HG02678 (cell line): ENCODE measurements around the gene FAM222A.

Experiments used
- ATAC-seq: cut with Tn5 transposase; IDR thresholded peaks from one replicate; pipeline ENCODE4 v1.9.1; 2021; ENCODE audit warnings: mild to moderate bottlenecking, moderate library complexity; ENCODE audit not compliant: unreplicated experiment

Gene FAM222A

DNA sequence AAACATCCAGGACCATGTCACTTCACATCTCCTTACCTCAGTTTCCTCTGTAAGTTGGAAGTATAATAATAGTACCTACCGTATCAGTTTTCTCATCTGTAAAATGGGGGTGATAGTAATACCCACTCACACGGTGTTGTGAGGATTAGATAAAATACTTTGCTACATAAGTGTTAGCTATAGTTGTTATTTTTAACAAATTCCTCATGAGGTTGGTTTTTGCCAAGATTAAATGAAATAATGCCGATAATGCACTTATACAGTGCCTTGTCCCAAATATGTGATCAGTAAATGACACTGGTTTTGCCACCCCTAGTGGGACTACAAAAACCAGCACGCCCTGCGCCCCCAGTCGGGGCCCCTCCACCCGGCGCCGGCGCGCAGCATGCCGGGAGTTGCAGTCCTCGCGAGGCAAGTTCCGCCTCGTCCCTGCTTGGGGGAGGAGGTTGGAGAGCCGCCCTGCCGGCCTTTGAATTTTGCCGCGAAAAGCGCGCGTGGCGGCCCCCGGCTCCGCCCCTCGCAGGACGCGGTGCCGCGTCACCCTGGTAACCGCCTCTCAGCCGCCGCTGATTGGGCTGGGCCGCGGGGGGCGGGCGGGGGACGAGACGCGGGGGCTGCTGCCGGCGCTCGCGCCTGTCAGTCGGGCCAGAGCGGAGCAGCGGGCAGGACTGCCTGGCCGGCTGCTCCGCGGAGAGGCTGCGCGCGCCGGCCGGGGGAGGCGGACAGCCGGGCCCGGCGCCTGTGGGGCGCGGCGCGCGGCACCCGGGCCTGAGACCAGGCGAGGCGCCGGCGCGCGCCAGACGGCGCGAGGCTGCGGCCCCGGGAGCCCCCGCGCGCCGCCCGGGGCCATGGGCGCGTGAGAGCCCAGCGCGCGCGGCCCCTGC, at the start of gene FAM222A:
FAM222A (plus strand) TSS at position 639 of the 884 bp plus-strand sequence. CDS start 30,322 bp downstream, outside the sequence.
- ATAC-seq = peak; percentile 87

DNA sequence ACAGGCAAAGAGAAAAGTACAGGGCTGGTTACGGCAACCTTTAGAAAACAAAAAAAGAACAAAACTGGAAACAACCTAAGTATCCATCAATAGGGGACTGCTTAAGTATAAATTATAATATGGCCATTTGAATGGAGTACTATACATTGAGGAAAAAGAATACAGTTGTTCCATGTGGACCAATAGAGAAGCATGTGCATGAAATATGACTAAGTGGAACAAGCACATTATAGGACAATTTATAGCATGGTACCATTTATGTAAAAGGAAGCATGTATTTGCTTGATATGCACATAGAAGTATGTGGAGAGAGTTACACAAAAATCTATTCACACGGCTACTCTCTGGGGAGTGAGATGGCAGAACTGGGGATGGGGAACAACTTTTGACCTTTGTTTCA, 49.2 kb upstream of the FAM222A start:
- ATAC-seq = no peak

DNA sequence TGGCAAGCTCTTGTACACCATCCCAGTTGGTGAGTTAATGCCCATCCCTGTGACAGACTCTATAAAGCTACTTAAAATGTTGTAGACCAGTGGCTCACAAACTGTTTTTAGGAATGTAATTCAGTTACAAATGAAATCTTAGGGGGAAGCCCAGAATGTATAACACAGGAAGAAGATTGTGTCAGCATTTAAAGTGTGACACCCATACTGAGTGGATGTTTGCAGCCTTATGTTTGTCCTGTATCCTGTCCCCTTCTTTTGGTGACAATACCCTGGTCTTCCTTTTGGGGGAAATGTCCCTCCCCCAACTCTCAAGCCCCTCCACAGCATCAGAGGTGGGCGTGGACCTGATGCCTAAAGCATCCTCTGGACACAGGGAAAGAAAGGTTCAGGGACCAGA, 47.6 kb upstream of the FAM222A start:
- ATAC-seq = no peak

DNA sequence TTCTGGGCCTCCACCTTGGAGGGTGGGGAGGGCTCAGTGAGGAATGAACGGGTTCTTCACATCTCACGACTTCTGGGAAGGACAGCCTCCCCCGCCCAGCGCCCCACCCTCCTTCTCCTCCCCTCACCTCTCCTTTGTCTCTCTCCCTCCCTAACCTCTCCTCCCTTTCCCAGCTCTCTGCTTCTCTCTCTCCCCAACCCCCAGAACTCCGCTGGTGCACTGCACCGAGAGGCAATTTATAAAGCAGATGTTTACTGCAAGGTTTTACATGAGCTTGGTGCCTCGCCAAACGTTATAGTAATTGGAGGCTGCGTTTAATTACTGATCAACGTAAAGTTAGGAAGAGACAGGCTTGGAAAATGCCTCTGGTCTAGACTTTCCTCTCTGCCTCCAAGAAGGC, 42.9 kb upstream of the FAM222A start:
- ATAC-seq = no peak

DNA sequence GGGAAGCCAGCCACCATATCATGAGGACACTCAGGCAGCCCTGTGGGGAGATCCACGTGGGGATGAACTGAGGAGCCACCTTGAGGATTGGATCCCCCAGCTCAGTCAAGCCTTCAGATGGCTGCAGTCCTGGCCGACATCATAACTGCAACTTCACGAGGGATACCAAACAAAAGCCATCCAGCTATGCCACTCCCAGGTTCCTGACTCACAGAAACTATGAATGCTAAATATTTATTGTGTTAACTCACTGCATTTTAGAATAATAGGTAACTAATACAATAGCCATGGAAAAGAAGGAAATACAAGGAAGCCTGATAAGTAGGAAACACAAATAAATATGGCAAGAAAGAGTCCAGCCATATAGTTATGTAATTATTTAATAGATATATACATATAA, 42.1 kb upstream of the FAM222A start:
- ATAC-seq = no peak

DNA sequence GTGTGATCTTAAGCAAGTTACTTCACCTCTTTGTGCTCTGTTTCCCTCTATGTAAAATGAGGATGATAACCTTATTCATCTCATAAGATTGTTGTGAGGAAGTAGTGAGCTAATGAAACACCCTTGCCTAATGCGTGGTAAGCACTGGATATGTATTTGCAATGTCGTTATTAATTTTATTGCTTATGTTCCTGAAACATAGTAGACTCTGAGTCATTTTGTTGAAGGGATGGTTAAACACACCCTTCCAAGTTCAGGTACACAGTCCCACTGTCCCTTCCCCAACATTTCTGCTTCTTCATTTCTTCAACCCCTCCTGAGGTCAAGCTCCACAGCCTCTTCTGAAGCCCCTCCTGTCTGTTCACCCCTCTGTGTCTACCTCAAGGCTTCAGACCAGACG, 40.2 kb upstream of the FAM222A start:
- ATAC-seq = no peak

DNA sequence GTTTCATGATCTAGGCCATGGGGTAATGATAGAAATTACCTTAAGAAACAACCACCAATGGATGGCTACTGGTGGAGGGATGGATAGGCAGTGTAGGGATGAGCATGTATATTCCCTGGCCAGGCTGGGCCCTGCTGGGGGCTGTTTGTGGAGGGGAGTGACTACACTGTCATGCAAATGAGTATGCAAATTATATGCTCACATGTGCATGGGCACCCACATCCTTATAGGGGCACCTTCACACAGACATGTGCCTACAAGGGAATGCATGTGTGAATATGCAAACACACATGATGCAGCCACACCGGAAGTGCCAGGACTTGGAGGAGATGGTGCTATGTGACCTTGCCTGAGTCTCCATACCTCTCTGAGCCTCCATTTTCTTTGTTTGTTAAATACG, 39.7 kb upstream of the FAM222A start:
- ATAC-seq = no peak

DNA sequence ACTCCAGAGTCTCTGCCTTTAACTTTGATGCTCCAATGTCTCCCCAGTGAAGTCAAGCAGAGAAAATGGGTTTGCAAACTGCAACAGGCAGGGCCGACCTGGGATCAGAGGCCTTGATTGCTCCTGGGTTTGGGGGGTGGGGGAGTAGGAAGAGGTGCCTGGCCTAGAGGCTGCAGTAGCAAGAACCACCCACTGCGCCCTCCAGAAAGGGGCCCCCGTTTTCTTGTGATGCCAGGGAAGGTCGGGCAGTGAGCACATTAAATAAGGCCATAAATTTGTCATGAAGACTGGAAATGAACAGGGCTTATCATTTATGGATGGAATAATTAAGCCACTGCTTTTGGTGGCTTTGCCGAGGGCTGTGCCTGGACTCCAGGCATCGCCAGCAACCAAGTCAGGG, 38.2 kb upstream of the FAM222A start:
- ATAC-seq = no peak

DNA sequence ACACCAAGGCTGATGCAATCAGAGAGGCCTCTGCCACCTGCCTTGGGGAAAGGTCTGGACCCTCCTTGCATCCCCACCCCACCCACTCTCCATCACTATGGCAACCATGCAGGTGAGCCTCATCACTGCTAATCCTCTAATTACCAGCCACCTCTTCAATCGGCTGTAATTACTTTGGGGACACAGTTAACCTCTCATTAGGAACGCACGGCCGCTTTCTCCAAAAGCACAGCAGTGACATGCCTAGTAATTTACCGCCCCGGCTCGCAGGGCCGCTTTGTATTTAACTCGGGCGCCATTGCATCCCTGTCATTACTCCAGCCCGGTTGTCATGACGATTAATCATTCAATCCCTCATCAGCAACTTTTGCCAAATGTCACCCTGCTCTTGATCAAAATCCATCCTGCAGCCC, 36.3 kb upstream of the FAM222A start:
- ATAC-seq = no peak

DNA sequence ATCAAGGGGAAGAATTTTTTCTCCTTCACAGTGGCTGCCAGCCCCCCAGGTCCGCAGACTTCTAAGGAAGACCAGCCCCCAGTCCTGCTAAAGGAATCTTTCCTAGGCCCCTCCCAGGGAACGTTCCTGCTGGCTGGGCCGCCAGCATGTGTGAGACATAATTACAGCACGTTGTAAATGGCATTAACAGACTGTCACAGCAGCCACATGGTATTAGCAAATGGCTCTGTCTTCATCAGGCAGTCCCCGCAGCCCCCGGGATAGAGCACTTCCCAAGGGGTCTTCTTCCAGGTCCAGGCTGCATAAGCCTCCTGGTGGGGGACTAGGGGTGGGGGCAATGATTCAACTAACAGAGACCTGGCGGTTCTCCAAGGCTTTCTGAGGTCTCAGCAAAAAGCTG, 34.9 kb upstream of the FAM222A start:
- ATAC-seq = no peak

DNA sequence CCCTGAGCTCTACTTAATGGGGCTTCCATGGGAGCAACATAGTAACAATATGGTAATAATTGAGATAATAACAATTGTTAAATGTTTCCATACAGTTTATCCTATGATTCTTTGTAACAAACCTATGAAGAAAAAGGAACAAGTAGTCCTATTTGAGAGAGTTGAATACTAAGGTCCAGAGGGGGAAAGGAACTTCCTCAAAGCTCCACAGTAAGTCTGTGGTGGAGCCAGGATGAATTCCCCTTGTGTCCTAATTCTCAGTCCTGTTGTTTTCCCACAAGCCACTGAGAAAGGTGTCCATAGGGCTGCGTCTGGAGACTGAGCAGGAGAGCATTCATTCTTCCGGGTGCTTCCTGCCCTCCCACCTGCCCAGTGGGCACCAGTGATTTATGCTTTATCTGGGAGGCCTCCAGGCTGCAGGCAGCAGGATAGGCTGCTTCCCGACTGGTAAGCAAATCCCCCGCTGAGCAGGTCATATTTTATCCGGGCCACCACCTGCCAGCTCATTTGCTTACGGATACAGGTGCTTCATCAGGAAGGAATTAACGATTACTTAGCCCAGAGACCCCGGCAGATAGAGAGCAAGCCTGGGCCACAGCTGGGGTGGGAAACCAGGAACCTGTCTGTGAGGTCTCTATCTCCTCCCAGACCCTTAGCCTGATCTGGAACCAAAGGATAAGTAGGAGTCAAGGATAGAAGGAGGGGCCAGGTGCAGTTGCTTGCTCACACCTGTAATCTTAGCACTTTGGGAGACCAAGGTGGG, 33.9 kb upstream of the FAM222A start:
- ATAC-seq = no peak

DNA sequence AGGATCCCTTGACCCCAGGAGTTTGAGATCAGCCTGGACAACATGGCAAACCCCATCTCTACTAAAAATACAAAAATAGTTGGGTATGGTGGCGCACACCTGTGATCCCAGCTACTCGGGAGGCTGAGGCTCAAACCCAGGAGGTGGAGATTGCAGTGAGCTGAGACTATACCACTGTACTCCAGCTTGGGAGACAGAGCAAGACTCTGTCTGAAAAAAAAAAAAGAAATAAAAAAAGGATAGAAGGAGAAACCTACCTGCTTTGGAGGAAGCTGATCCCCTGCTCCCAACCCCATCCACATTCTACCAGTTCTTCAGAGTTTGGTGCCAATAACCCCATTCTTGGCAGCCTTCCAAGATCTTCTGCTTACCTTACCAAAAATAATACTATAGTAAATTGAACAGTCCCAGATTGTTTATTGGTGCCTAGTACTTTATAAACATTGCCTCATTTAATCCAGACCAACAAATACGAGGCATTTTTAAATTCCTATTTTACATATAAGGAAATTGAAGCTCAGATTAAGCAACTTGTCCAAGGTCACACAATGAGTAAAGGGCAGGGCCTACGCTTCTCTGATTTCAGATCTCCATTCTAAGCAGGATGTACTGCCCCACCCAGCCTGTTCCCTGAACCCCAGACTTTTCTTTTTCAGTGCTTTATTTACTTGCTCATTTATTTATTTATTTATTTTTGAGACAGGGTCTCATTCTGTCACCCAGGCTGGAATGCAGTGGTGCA, 33.2 kb upstream of the FAM222A start:
- no peak for ATAC-seq

DNA sequence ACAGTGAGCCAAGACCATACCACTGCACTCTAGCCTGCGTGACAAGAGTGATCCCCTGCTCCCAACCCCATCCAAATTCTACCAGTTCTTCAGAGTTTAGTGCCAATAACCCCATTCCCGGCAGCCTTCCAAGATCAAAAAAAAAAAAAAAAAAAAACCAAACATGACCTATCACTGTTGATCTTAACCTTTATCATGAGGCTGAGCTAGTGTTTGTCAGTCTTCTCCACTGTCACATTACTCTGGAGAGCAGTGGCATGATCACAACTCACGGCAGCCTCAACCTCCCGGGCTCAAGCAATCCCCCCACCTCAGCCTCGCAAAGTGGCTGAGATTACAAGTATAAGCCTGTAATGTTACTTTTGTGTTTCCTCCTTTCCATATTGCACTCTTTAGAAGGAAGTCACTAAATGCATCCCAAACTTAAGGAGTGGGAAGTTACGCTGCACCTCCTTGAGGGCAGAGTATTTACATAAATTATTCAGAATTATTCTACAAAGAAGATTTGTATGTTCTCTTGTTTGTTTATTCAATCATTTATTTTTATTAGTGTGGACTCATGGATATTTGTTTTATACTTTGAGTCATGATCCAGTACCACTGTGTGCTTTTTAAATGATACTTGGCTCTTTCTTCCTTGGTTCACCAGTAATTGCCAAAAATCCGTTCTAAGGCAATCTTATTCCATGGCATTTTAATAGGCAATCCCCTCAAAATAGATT, 31.5 kb upstream of the FAM222A start:
- ATAC-seq = no peak

DNA sequence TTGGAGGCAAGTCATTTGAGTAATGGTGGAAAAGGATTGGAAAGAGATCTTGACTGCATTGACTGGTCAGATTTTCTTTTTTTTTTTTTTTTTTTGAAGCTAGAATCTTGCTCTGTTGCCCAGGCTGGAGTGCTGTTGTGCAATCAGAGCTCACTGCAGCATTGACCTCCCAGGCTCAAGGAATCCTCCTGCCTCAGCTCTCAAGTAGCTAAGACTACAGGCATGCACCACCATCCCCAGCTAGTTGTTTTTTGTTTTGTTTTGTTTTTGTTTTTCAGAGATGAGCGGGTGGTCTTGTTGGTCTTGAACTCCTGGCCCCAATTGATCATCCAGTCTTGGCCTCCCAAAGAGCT, 30.9 kb upstream of the FAM222A start:
- no peak for ATAC-seq

DNA sequence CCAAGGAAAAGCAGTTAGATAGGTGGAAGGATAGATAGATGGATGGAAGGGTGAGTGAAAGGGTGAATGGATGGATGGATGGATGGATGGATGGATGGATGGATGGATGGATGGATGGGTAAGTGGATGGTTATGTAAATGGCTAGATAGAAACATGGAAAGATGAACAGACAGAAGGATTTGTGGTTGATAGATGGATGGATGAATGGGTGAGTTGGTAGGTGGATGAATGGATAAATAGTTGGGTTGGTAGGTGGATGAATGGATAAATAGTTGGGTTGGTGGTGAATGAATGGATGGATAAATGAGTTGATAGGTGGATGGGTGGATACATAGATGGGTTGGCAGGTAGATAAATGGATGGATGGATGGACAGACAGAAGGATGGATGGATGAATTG, 30.3 kb upstream of the FAM222A start:
- no peak for ATAC-seq

DNA sequence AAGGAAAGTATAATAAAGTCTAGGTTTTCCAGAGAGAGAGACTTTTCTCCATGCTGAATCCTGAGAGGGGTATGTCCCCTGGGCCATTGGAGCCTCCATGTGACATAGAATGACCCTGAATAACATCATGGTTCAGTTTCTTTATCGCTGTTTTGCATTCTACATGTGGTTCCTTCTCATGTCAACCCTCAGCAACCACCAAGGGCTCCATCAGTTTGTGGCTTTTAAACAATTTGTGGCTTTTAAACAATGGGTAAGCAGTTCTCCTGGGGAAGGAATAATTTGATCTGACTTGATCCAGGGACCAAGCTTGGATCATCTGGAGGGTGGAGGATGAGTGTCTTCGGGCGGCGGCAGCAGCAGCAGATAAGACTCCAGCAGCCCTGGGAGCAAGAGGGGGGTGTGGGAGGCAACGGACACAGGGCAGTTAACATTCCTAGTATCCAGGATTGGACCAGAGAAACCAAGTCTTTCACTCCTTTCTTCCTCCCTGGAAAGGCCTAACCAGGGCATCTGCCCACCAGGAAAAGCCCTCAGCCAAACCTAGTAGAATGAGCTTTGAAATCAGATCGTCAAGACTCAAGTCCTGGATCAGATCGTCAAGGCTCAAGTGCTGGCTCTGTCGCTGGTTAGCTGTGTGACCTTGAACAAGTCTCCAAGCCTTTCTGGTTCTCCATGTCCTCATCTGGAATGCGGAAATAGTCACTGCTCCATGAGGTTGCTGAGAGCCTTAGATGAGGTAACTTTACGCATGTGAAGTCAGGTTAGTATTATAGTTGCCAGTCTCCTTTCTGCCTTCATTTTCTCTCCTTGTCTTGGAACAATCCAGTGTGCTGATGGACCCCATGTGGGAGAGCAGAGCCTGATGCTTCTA, 27.8 kb upstream of the FAM222A start:
- no peak for ATAC-seq

DNA sequence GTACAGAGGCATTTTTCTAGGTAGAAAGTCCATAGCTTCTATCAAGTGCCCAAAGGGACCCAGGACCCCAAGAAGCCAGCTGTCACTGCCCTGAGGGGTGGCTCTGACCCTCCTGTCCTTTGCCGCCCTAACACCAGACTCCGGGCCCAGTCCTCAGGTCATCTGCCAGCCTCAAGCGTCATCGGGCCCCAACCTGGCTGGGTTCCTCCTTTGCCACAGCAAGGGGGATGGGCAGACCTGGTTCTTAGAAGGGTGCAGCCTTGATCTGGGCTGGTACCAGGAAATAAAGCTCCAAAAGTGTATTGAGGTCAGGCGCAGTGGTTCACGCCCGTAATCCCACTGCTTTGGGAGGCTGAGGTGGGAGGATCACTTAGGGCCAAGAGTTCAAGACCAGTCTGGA, 27.1 kb upstream of the FAM222A start:
- ATAC-seq = no peak

DNA sequence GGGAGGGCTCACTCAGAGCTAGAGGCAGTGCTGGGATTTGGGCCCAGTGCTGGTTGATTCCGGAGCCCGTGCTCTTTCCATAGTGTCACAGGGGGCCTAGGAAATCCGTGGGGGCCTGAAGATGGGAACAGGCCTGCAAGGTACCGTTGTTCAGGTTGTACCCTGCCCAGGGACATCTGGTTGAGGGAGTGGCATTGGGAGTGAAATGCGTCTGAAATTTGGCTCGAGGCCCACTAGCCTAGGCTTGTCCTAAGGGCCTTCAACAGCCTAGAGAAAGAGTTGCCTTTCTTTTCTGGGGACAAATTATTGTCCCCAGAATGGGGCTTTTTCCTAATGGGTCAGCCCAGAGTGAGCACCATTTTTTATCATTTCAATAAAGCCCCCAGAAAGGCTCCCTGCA, 26.4 kb upstream of the FAM222A start:
- no peak for ATAC-seq

DNA sequence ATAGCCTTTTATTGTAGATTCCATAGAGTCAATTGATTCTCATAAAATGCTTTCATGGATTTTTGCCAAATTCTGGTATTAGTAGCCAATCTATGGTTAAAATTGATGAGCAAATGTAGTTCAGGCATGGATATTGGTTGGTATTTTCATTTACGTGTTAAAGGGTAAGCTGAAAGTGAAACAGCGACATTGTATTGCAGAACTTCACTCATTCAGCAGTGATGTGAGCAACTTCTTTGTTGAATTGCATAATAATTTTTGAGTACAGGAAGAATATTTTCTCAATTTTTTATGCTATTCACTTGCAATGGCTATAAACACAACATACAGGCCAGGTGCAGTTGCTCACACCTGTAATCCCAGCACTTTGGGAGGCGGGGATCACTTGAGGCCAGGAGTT, 24.2 kb upstream of the FAM222A start:
- no peak for ATAC-seq

DNA sequence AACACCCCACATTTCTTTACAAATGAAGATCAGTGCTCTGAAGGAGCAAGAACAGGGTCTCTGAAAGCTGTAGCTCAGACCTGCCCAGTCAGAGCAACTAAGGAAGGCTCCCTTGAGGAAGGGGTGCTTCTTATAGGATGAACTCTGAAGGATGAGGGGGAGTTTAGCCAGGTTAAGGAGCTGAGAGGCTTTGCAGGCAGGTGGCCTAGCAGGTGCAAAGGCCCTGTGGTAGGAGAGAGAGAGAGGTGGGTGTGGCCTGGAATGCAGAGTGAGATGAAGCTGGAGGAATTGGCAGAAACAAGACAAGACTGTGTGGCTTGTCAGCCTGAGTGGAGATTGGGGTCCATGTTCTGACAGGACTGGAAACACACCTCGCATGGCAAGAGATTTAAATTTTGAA, 20.5 kb upstream of the FAM222A start:
- no peak for ATAC-seq
